CD4-positive, alpha-beta T cell (primary cell): ENCODE results near the gene FHOD3. TPM values are rescaled to one million over a fixed set of nuclear protein-coding genes. Genes with fewer than 3 reads are reported as not detected.

Experiments used
- ATAC-seq: fragments of 200-7000 bp; cut with Tn5 transposase; one replicate; pipeline ENCODE4 v1.10.0; 2022; ENCODE audit warnings: mild to moderate bottlenecking; ENCODE audit not compliant: poor library complexity
- CTCF ChIA-PET: fragments of 350-600 bp; sonication (Branson Sonifier 250); formaldehyde crosslinking; loops from one replicate; lab custom pipeline; 2021; ENCODE audit warnings: antibody characterized with exemption, inconsistent platforms; lab: Charles Lee
- POLR2A ChIA-PET: fragments of 350-600 bp; sonication (Branson Sonifier 250); formaldehyde crosslinking; loops from one replicate; lab custom pipeline; 2021; ENCODE audit warnings: antibody characterized with exemption, inconsistent platforms; lab: Charles Lee
- DNase-seq, 14 experiments: peaks; one replicate each; pipeline ENCODE4 v3.0.0-alpha.2; 2013 to 2020; ENCODE audit warnings: mixed read lengths in 2 of 14
- H3K27ac ChIP-seq, 2 donors: one replicate each; pipeline versions ENCODE4 v1.5.1 to v1.7.0; 2013; ENCODE audit warnings: low read length in 2 of 2, low read depth in 1 of 2, mild to moderate bottlenecking in 1 of 2
- H3K27me3 ChIP-seq, 2 experiments: 1 replicate in 1 of 2; 2 replicates in 1 of 2; pipeline versions ENCODE4 v1.6.1 to v1.7.0; 2013; ENCODE audit warnings: low read length in 2 of 2, control low read depth in 1 of 2, mild to moderate bottlenecking in 1 of 2, moderate library complexity in 1 of 2; ENCODE audit not compliant: insufficient read depth in 2 of 2, control insufficient read depth in 1 of 2
- H3K36me3 ChIP-seq: one replicate; pipeline ENCODE4 v1.6.1; 2013; ENCODE audit warnings: low read length, control low read depth; ENCODE audit not compliant: insufficient read depth
- H3K4me1 ChIP-seq: one replicate; pipeline ENCODE4 v1.6.1; 2013; ENCODE audit warnings: low read length, control low read depth; ENCODE audit not compliant: insufficient read depth
- H3K4me3 ChIP-seq: one replicate; pipeline ENCODE4 v1.5.1; 2013; ENCODE audit warnings: mild to moderate bottlenecking, low read length, moderate library complexity
- H3K9me3 ChIP-seq, 2 experiments: 1 replicate in 1 of 2; 2 replicates in 1 of 2; pipeline versions ENCODE4 v1.6.1 to v1.7.0; 2013; ENCODE audit warnings: low read length in 2 of 2, mild to moderate bottlenecking in 2 of 2, control low read depth in 1 of 2, moderate library complexity in 1 of 2; ENCODE audit not compliant: control insufficient read depth in 1 of 2, insufficient read depth in 1 of 2
- H3K27ac Mint-ChIP-seq: one replicate; pipeline ENCODE4 v1.8.0; 2020; ENCODE audit warnings: mixed read lengths
- H3K27me3 Mint-ChIP-seq: one replicate; pipeline ENCODE4 v1.8.0; 2021; ENCODE audit warnings: mixed read lengths
- H3K36me3 Mint-ChIP-seq: one replicate; pipeline ENCODE4 v1.8.0; 2021; ENCODE audit warnings: low read depth, mixed read lengths
- H3K4me1 Mint-ChIP-seq: one replicate; pipeline ENCODE4 v1.8.0; 2021; ENCODE audit warnings: low read depth, mixed read lengths
- H3K4me3 Mint-ChIP-seq: one replicate; pipeline ENCODE4 v1.8.0; 2020; ENCODE audit warnings: mild to moderate bottlenecking, mixed read lengths
- H3K9me3 Mint-ChIP-seq: one replicate; pipeline ENCODE4 v1.8.0; 2020; ENCODE audit warnings: mixed read lengths
- CTCF ChIP-seq: fragments of 200-600 bp; IDR thresholded peaks from one replicate; pipeline ENCODE4 v1.8.0; 2022; ENCODE audit warnings: antibody characterized with exemption, mild to moderate bottlenecking
- intact Hi-C, 2 experiments: fragments of 100-400 bp; cut with DNase I in 1 of 2; cut with micrococcal nuclease in 1 of 2; formaldehyde crosslinking; loops; one replicate each; pipeline versions ENCODE4 v1.15.1 to v1.9.0; 2023 to 2025; cut with DNase I, micrococcal nuclease
- total RNA-seq, 174 experiments: library from RNA in 2 of 174; stranded (reverse) in 2 of 174; gene quantifications; one replicate each; pipeline ENCODE4 v1.2.3 and lab custom pipeline; 2021 to 2026

The FHOD3 gene
- total RNA-seq, 2 experiments from 2014 or later, result not detected

DNA sequence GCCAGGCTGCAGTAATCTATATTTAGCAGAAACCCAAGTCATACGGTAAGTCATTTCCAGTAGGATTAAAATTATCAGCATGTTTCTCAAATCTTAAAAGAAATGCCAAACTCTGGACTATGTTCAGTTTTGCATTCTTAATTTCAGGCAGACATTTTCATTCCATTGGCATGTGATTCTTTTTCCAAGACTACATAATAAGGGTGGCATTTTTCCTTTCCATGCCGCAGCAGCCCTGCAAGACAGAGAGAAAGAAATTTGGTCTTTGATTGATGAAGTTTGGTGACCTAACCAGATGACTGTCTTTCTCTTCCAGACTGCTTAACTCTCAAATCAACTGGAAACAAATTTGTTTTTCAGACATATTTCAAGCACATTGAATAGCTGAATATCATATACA, 118.1 kb downstream of the FHOD3 start:
- ChIA-PET POLR2A (no interaction called here), CTCF (no interaction called here)
- no peak for TF ChIP-seq CTCF
- Histone ChIP-seq H3K27ac (no peak overlapping the region), H3K36me3 (no peaks in the 10 kb centered on the region), H3K4me3 (no peak overlapping the region), H3K4me1 (no peaks in the 10 kb centered on the region), H3K27me3 (no peaks in the 10 kb centered on the region), H3K9me3 (no peaks in the 10 kb centered on the region)
- no peak overlapping the region for H3K4me3 Mint-ChIP-seq
- no peaks in the 10 kb centered on the region for H3K4me1 Mint-ChIP-seq
- H3K36me3 Mint-ChIP-seq, result no peaks in the 10 kb centered on the region
- H3K27ac Mint-ChIP-seq, result no peak overlapping the region
- ATAC-seq (no peak), DNase-seq (no peak)
- peaks cover 32% of the 10 kb centered on the region for H3K27me3 Mint-ChIP-seq
- H3K9me3 Mint-ChIP-seq, result no peaks in the 10 kb centered on the region
- intact Hi-C loops, result no loop called here

DNA sequence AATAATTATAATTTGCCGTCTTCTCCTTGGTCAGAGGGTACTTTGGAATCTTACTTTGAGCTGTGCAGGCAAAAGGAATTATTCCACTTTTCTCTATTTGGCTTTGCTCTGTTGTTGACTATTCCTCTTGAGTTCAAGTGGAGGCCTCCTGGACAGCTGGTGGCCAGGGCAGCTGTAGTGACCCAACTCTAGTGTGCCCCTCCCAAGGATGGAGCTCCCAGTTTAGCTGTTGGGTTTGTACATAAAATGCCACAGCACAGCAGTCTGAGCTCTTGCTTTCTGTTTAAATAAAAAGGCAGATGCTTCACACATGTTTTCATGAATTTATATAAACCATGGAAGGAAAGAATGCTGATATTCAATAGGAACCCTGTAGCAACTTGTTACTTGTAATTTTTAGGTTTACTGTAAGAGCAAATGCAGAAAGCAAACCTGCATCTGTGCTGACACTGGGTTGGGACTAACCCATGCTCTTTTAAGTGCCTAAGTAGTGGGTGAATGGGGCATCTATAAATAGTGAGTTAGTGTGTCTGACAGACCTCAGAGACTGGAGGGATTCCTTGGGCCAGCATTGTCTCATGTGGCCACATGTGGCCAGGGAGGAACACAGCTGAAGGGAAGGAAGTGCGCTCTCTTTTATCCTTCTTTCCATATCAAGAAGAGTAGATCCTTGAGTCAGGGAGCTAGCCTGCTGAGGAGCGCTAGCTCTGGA, 121.8 kb downstream of the FHOD3 start:
- ChIA-PET CTCF (interaction anchor here (1.4 kb wide), 1 partner anchor 20 kb away, joined by 3 read pairs; no protein-coding TSS in a partner anchor), POLR2A (no interaction called here)
- Mint-ChIP-seq H3K36me3 (no peaks in the 10 kb centered on the region), H3K27me3 (peaks cover 39% of the 10 kb centered on the region), H3K4me1 (no peaks in the 10 kb centered on the region), H3K27ac (no peak overlapping the region), H3K4me3 (no peak overlapping the region), H3K9me3 (no peaks in the 10 kb centered on the region)
- no peaks in the 10 kb centered on the region for H3K9me3 ChIP-seq
- no peak overlapping the region for H3K27ac ChIP-seq
- no peak overlapping the region for H3K4me3 ChIP-seq
- peaks cover 0 to 4% of the 10 kb centered on the region in 2 experiments for H3K27me3 ChIP-seq
- no peak for ATAC-seq
- no peaks in the 10 kb centered on the region for H3K4me1 ChIP-seq
- intact Hi-C loops, result no loop called here
- no peak for DNase-seq
- H3K36me3 ChIP-seq, result no peaks in the 10 kb centered on the region
- no peak for TF ChIP-seq CTCF

DNA sequence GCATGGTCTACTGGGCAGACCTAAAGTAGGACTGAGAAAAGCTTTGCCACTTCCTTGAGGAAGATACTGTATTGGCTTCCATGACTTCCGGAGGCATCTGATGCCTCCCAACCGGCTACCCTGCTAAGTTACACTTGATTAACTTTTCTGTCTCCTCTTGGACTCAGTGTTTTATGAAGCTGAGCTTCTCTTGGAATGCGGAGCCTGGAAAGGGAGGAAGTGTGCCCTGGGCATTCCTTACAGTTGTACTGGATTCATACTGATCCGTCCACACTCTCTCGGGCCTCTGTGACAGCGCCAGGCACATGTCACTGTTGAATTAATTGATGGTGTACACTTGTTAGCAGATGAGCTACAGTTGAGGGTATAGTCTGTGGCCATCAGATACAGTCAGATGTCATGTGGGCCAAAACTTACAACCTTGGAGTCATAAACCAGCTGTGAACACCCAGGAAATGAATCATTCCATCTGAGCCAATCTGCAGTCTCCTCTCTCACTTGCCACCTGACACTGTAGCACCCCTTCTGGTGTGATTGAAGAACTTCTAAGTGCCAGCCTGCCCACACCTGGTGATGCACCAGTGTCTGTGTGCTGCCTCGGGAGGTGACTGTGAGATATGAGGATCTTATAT, 122.5 kb downstream of the FHOD3 start:
- ChIA-PET CTCF (no interaction called here), POLR2A (no interaction called here)
- H3K9me3 ChIP-seq, result no peaks in the 10 kb centered on the region
- Mint-ChIP-seq H3K27me3 (peaks cover 38% of the 10 kb centered on the region), H3K4me3 (no peak overlapping the region), H3K27ac (no peak overlapping the region), H3K4me1 (no peaks in the 10 kb centered on the region), H3K36me3 (no peaks in the 10 kb centered on the region), H3K9me3 (no peaks in the 10 kb centered on the region)
- H3K4me3 ChIP-seq, result no peak overlapping the region
- H3K27ac ChIP-seq, result no peak overlapping the region
- H3K4me1 ChIP-seq, result no peaks in the 10 kb centered on the region
- TF ChIP-seq CTCF, result no peak
- H3K27me3 ChIP-seq, result peaks cover 0 to 4% of the 10 kb centered on the region in 2 experiments
- DNase-seq, result peak in 1 of 14 experiments; percentile 3
- no peaks in the 10 kb centered on the region for H3K36me3 ChIP-seq
- ATAC-seq, result no peak
- intact Hi-C loops, result loop anchor here in 1 of 2 experiments (10.0 kb wide), 1 partner anchor 405 kb away; no protein-coding TSS in a partner anchor
